Uterus (tissue), 4 donors: ENCODE data around the gene LUZP2. TPM values are rescaled to one million over a fixed set of nuclear protein-coding genes. Genes with fewer than 3 reads are reported as not detected.

Experiments
- DNase-seq, 2 donors: peaks; one replicate each; pipeline ENCODE4 v3.0.0-alpha.2; 2019 to 2020
- H3K27ac ChIP-seq, 2 donors: fragments of 200-600 bp; sonication (generic); 1 replicate in 1 of 2; 2 replicates in 1 of 2; pipeline ENCODE4 v1.5.1; 2016 to 2018
- H3K27me3 ChIP-seq, 2 donors: fragments of 200-600 bp; sonication (generic); one replicate each; pipeline ENCODE4 v1.5.1; 2018 to 2019; ENCODE audit warnings: control low read depth in 1 of 2
- H3K36me3 ChIP-seq, 2 donors: fragments of 200-600 bp; sonication (generic); one replicate each; pipeline ENCODE4 v1.5.1; 2019; ENCODE audit warnings: control low read depth in 1 of 2
- H3K4me1 ChIP-seq, 2 donors: fragments of 200-600 bp; sonication (generic); one replicate each; pipeline ENCODE4 v1.5.1; 2018 to 2019; ENCODE audit warnings: control low read depth in 1 of 2
- H3K4me3 ChIP-seq, 2 donors: fragments of 200-600 bp; sonication (generic); 1 replicate in 1 of 2; 2 replicates in 1 of 2; pipeline ENCODE4 v1.5.1; 2018 to 2019; ENCODE audit warnings: mild to moderate bottlenecking in 1 of 2
- H3K9me3 ChIP-seq, 2 donors: fragments of 200-600 bp; sonication (generic); one replicate each; pipeline ENCODE4 v1.5.1; 2019; ENCODE audit warnings: control low read depth in 1 of 2
- CTCF ChIP-seq, 4 experiments: fragments of 200-600 bp in 2 of 4; fragments of 450-650 bp in 2 of 4; sonication (generic) in 2 of 4; IDR thresholded peaks; one replicate each; pipeline ENCODE4 v1.5.1; 2016 to 2019; ENCODE audit warnings: antibody characterized with exemption in 4 of 4, mild to moderate bottlenecking in 2 of 4, moderate library complexity in 1 of 4
- POLR2A ChIP-seq, 2 donors: fragments of 450-650 bp; IDR thresholded peaks; one replicate each; pipeline ENCODE4 v1.6.1; 2016; ENCODE audit warnings: antibody characterized with exemption in 2 of 2, mild to moderate bottlenecking in 1 of 2, moderate library complexity in 1 of 2
- intact Hi-C: fragments of 100-400 bp; cut with DNase I; formaldehyde crosslinking; loops from one replicate; pipeline ENCODE4 v1.15.1; 2023; ENCODE audit warnings: low total_unique reads
- total RNA-seq, 4 donors: library from RNA; depleted of rRNA in 3 of 4; stranded (reverse); fragments of >200 nt in 3 of 4; gene quantifications; one replicate each; pipeline versions ENCODE4 v1.1.0 to v1.2.4, GENCODE V29; 2014 to 2023
- donor health status: DM: yes; HTN: yes; CAD: no.

The LUZP2 gene
- total RNA-seq, 4 donors from 2014 or later = 0.24 to 13.8 TPM; not detected in 2

- DNase-seq = no peak
- H3K4me1 ChIP-seq = no peaks in the 10 kb centered on the region
- TF ChIP-seq POLR2A (IDR thresholded peaks at IDR 0.05) = no peak
- TF ChIP-seq CTCF (IDR thresholded peaks at IDR 0.05) = no peak
- no peak overlapping the region for H3K27ac ChIP-seq
- intact Hi-C loops = no loop called here
- H3K9me3 ChIP-seq = no peaks in the 10 kb centered on the region
- H3K27me3 ChIP-seq = no peaks in the 10 kb centered on the region
- H3K4me3 ChIP-seq = no peak overlapping the region
- H3K36me3 ChIP-seq = no peaks in the 10 kb centered on the region
Measured at GRCh38 chr11:24645563-24645962, 148.7 kb downstream of the LUZP2 start.

GRCh38 chr11:24651873-24652272 lies 155.0 kb downstream of the LUZP2 start:
- no peak for DNase-seq
- intact Hi-C loops = no loop called here
- TF ChIP-seq CTCF (IDR thresholded peaks at IDR 0.05) (no peak), POLR2A (IDR thresholded peaks at IDR 0.05) (no peak)

GRCh38 chr11:24653901-24654300 lies 157.0 kb downstream of the LUZP2 start:
- H3K4me3 ChIP-seq = no peak overlapping the region
- H3K27me3 ChIP-seq = no peaks in the 10 kb centered on the region
- H3K36me3 ChIP-seq = no peaks in the 10 kb centered on the region
- TF ChIP-seq CTCF (IDR thresholded peaks at IDR 0.05) (no peak), POLR2A (IDR thresholded peaks at IDR 0.05) (no peak)
- H3K27ac ChIP-seq = no peak overlapping the region
- no peaks in the 10 kb centered on the region for H3K4me1 ChIP-seq
- no peaks in the 10 kb centered on the region for H3K9me3 ChIP-seq
- DNase-seq = no peak
- intact Hi-C loops = no loop called here

More at GRCh38 chr11:24651873-24652272, 155.0 kb downstream of the LUZP2 start:
- Histone ChIP-seq H3K27me3 (no peaks in the 10 kb centered on the region), H3K4me3 (no peak overlapping the region), H3K4me1 (no peaks in the 10 kb centered on the region), H3K36me3 (no peaks in the 10 kb centered on the region), H3K27ac (no peak overlapping the region), H3K9me3 (no peaks in the 10 kb centered on the region)

GRCh38 chr11:24661331-24661730 lies 164.5 kb downstream of the LUZP2 start:
- no peak for TF ChIP-seq POLR2A (IDR thresholded peaks at IDR 0.05)
- TF ChIP-seq CTCF (IDR thresholded peaks at IDR 0.05) = no peak
- no peaks in the 10 kb centered on the region for H3K27me3 ChIP-seq
- H3K9me3 ChIP-seq = no peaks in the 10 kb centered on the region
- H3K27ac ChIP-seq = no peak overlapping the region
- intact Hi-C loops = no loop called here
- H3K4me1 ChIP-seq = no peaks in the 10 kb centered on the region
- H3K4me3 ChIP-seq = no peak overlapping the region
- no peaks in the 10 kb centered on the region for H3K36me3 ChIP-seq
- no peak for DNase-seq

- TF ChIP-seq POLR2A (IDR thresholded peaks at IDR 0.05) (no peak), CTCF (IDR thresholded peaks at IDR 0.05) (no peak)
- H3K27ac ChIP-seq = no peak overlapping the region
- H3K4me1 ChIP-seq = no peaks in the 10 kb centered on the region
Measured at GRCh38 chr11:24664399-24664798, 167.5 kb downstream of the LUZP2 start.

More at GRCh38 chr11:24664399-24664798, 167.5 kb downstream of the LUZP2 start:
- no peak for DNase-seq
- Histone ChIP-seq H3K4me3 (no peak overlapping the region), H3K9me3 (no peaks in the 10 kb centered on the region), H3K36me3 (no peaks in the 10 kb centered on the region), H3K27me3 (no peaks in the 10 kb centered on the region)
- intact Hi-C loops = no loop called here
